GM12865 (cell line): Measurements from ENCODE around the gene SNX19.
A peak's percentile ranks its signal among the peaks of the same experiment; 100 is the strongest.

ENCODE experiments used
- DNase-seq: peaks from one replicate; pipeline ENCODE4 v3.0.0; 2010; ENCODE audit warnings: low read depth
- H3K4me3 ChIP-seq: 2 replicates; pipeline ENCODE4 v1.5.1; 2011; ENCODE audit warnings: mild to moderate bottlenecking, low read depth, low read length, control low read depth
- TF ChIP-seq, protein P1 (sequence below): IDR thresholded peaks from 2 replicates; pipeline ENCODE4 v1.5.1; 2011; ENCODE audit warnings: low read length, control low read depth, low read depth, inconsistent platforms; ENCODE audit not compliant: insufficient read depth; ENCODE audit errors: missing control alignments

The SNX19 gene

DNA sequence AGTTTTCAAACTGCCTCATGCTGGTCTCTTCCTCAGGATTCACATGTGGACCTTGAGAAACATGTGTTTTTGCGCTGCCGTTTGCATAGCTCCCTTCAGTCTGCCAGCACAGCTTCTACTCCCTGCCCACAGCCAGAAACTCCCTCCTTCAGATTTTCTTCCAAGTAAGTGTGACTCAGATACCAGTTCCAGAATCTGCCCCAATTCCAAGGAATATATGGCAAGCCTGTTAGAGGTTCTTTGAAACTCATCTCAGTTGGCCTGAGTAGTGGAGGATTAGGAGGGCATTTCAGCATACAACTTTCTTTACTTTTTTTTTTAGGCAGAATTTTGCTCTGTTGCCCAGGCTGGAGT lies 67.1 kb downstream of the SNX19 start:
- TF ChIP-seq, protein P1, sequence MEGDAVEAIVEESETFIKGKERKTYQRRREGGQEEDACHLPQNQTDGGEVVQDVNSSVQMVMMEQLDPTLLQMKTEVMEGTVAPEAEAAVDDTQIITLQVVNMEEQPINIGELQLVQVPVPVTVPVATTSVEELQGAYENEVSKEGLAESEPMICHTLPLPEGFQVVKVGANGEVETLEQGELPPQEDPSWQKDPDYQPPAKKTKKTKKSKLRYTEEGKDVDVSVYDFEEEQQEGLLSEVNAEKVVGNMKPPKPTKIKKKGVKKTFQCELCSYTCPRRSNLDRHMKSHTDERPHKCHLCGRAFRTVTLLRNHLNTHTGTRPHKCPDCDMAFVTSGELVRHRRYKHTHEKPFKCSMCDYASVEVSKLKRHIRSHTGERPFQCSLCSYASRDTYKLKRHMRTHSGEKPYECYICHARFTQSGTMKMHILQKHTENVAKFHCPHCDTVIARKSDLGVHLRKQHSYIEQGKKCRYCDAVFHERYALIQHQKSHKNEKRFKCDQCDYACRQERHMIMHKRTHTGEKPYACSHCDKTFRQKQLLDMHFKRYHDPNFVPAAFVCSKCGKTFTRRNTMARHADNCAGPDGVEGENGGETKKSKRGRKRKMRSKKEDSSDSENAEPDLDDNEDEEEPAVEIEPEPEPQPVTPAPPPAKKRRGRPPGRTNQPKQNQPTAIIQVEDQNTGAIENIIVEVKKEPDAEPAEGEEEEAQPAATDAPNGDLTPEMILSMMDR: no peak
- no peak overlapping the region for H3K4me3 ChIP-seq
- DNase-seq: no peak

GRCh38 chr11:130848361-130849214 lies 67.7 kb downstream of the SNX19 start:
- TF ChIP-seq, protein P1: no peak
- H3K4me3 ChIP-seq: no peak overlapping the region
- peak; percentile 20 for DNase-seq

DNA sequence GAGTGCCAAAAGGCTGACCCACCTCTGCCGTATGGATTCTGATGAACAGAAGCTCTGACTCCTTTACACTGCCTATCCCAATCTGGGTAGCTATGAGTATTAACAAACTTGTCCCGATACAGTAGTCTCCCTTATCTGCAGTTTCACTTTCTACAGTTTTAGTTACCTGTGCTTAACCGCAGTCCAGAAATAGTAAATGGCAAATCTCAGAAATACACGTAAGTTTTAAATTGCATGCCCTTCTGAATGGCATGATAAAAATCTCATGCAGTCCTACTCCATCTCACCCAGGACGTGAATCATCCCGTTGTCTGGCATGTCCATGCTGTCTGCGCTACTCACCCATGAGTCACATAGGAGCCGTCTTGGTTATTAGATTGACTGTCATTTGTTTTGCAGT lies 68.8 kb downstream of the SNX19 start:
- DNase-seq: no peak
- TF ChIP-seq, protein P1: no peak

GRCh38 chr11:130846606-130847005 lies 69.7 kb downstream of the SNX19 start:
- peak; percentile 24 for DNase-seq
- TF ChIP-seq, protein P1: no peak
- no peak overlapping the region for H3K4me3 ChIP-seq

More for the DNA sequence above, 68.8 kb downstream of the SNX19 start:
- H3K4me3 ChIP-seq: no peak overlapping the region

- TF ChIP-seq, protein P1: no peak
- no peak for DNase-seq
- H3K4me3 ChIP-seq: no peak overlapping the region
Measured at GRCh38 chr11:130842001-130842400, 74.3 kb downstream of the SNX19 start.

GRCh38 chr11:130840679-130841078 lies 75.6 kb downstream of the SNX19 start:
- TF ChIP-seq, protein P1: no peak
- H3K4me3 ChIP-seq: no peak overlapping the region
- DNase-seq: no peak

DNA sequence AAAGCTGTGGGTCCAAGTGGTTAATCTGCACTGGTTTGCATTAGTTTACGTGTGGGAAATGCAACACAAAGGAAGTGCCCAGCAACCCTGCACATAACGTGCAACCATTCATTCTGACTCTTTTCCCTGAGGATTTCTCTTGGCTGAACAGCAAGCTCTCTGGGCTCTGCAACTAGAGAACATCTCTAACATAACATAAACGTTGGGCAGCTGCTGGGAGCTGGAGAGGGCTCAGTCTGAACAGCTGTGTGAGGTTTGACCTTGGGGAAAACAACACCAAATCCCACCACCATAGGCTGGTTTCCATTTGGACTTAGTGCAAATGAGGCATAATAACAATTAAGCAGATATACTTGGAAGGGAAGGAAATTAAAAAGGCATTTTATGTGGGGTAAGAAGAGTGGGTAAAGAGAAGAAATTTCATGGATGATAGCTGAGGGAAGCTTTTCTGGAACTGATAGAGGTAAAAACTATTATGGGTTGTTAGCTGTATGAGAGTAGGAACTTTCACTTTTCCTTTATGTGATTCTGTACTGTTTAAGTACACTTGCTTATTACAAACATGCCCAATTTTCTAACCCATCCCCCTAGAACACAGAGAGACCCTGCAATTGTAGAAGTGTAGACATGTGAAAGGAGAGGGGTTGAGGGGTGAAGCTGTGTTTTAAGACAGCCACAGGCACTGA lies 76.2 kb downstream of the SNX19 start:
- no peak overlapping the region for H3K4me3 ChIP-seq
- TF ChIP-seq, protein P1: no peak
- DNase-seq: no peak
